Retinal pigment epithelial cell (primary cell): ENCODE data around the gene PTPRD.

Source experiments
- DNase-seq: peaks from one replicate; pipeline ENCODE4 v3.0.0-alpha.2; 2010; ENCODE audit warnings: low read depth
- H3K4me3 ChIP-seq: 2 replicates; pipeline ENCODE4 v1.5.1; 2011; ENCODE audit warnings: mild to moderate bottlenecking, low read length, control low read depth, moderate library complexity
- CTCF ChIP-seq: conservative IDR thresholded peaks from 2 replicates; pipeline ENCODE4 v1.5.1; 2011; ENCODE audit warnings: low read depth, low read length, control low read depth, inconsistent platforms

PTPRD gene

GRCh38 chr9:10438955-10439354, 173.8 kb downstream of the PTPRD start:
- TF ChIP-seq CTCF = no peak
- no peak overlapping the region for H3K4me3 ChIP-seq
- no peak for DNase-seq

GRCh38 chr9:10436756-10437155, 176.0 kb downstream of the PTPRD start:
- no peak overlapping the region for H3K4me3 ChIP-seq
- no peak for DNase-seq
- no peak for TF ChIP-seq CTCF

GRCh38 chr9:10434412-10434811, 178.4 kb downstream of the PTPRD start:
- no peak for TF ChIP-seq CTCF
- no peak overlapping the region for H3K4me3 ChIP-seq
- DNase-seq = no peak

DNA sequence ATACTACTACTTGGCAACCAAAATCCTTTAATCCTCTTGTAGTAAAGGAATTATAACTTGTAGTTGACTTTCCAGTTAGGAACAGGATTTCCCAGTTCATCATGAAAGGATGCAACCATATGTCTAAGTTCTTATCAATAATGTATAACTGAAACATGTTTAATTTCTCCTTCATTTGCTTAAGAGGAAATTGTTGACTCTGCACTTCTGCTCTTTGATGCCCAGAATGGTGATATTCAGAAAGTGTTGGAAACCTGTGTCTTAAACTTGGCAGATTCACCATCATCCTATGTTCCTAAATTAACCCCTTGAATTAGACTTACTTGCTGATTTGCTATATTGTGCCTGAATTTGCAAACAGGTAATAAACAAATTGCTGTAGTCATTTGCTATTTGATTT, 201.5 kb downstream of the PTPRD start:
- DNase-seq = no peak
- no peak overlapping the region for H3K4me3 ChIP-seq
- TF ChIP-seq CTCF = no peak

- H3K4me3 ChIP-seq = no peak overlapping the region
- DNase-seq = no peak
- no peak for TF ChIP-seq CTCF
Measured at GRCh38 chr9:10403283-10403682, 209.5 kb downstream of the PTPRD start.

GRCh38 chr9:10396615-10397014, 216.2 kb downstream of the PTPRD start:
- no peak for DNase-seq
- no peak overlapping the region for H3K4me3 ChIP-seq
- TF ChIP-seq CTCF = no peak

DNA sequence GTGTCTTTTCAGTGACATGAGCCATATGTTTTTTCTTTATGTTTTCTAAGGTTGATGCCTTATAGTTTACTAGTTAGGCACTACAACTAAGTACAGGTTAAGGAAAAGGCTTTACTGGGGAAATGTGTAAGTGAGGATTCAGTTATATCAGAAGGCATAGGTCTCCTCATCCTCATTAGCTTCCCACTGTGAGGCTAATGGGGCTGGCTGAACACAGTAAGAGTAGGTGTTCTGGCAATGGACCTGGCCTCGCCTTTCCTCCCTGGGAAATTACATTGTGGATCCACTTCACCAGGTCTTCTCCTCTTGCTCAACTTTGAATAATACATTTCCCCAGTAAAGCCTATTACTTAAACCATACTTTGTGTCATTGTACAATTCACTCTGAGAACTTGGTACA, 225.5 kb downstream of the PTPRD start:
- TF ChIP-seq CTCF = no peak
- H3K4me3 ChIP-seq = no peak overlapping the region
- no peak for DNase-seq
